HepG2 (cell line): ENCODE results near the gene BOLA3. TPM values are rescaled to one million over a fixed set of nuclear protein-coding genes. Genes with fewer than 3 reads are reported as not detected.

Source experiments
- ATAC-seq: fragments of 200-7000 bp; cut with Tn5 transposase; 3 replicates; pipeline ENCODE4 v1.9.1; 2020; ENCODE audit warnings: mild to moderate bottlenecking, moderate library complexity
- BruUV-seq: library from RNA; stranded (reverse); fragments of 400-500 nt; replicated peaks from 2 replicates; lab custom pipeline; 2021; lab: Mats Ljungman, UMichigan
- CTCF ChIA-PET: fragments of 300-600 bp; formaldehyde crosslinking; extraction: SDS; loops from one replicate; lab custom pipeline; 2021; ENCODE audit warnings: low total read pairs, inconsistent platforms, low intra/inter-chr PET ratio; lab: Yijun Ruan, JAX
- POLR2A ChIA-PET: fragments of 350-600 bp; sonication (Branson Sonifier 250); formaldehyde crosslinking; loops from one replicate; lab custom pipeline; 2020; ENCODE audit warnings: antibody characterized with exemption, inconsistent platforms; lab: Yijun Ruan, JAX
- DNase-seq: peaks from one replicate; pipeline ENCODE4 v3.0.0-alpha.2; 2015; ENCODE audit warnings: low spot score
- FAIRE-seq: peaks from 3 replicates; lab custom pipeline; 2011; peaks lifted over from hg19 to GRCh38; lab: Jason Lieb, UNC
- H2AFZ ChIP-seq: one replicate; pipeline ENCODE4 v1.6.1; 2011; ENCODE audit warnings: low read length, inconsistent platforms
- H3K27ac ChIP-seq: fragments of 300-600 bp; 3 replicates; pipeline ENCODE4 v1.8.0; 2011; ENCODE audit warnings: mixed run types, mild to moderate bottlenecking, mixed read lengths, low read length, inconsistent platforms; ENCODE audit not compliant: insufficient read depth; ENCODE audit errors: extremely low read length
- H3K27me3 ChIP-seq, 2 experiments: fragments of 200-600 bp in 1 of 2; 2 replicates in 1 of 2; 3 replicates in 1 of 2; pipeline versions ENCODE4 v1.6.0 to v1.8.0; 2011; ENCODE audit warnings: low read length in 2 of 2, mild to moderate bottlenecking in 2 of 2, moderate library complexity in 2 of 2, inconsistent platforms in 1 of 2; ENCODE audit not compliant: insufficient read depth in 2 of 2, control insufficient read depth in 1 of 2
- H3K36me3 ChIP-seq, 2 experiments: fragments of 200-600 bp in 1 of 2; replicated peaks in 1 of 2; 2 replicates in 1 of 2; 3 replicates in 1 of 2; pipeline versions ENCODE4 v1.5.1 to v1.8.0; 2011; ENCODE audit warnings: low read length in 2 of 2, inconsistent platforms in 1 of 2; ENCODE audit not compliant: insufficient read depth in 2 of 2, control insufficient read depth in 1 of 2
- H3K4me1 ChIP-seq: 2 replicates; pipeline ENCODE4 v1.5.1; 2012; ENCODE audit warnings: low read length, inconsistent platforms; ENCODE audit not compliant: insufficient read depth
- H3K4me2 ChIP-seq: 2 replicates; pipeline ENCODE4 v1.6.0; 2011; ENCODE audit warnings: low read depth, low read length, inconsistent platforms
- H3K4me3 ChIP-seq, 3 experiments: fragments of 200-600 bp in 1 of 3; sonication (generic), shearing (Covaris generic) in 1 of 3; replicated peaks in 1 of 3; 2 replicates each; pipeline ENCODE4 v1.5.1; 2011 to 2016; ENCODE audit warnings: low read length in 3 of 3, inconsistent platforms in 2 of 3, low read depth in 2 of 3, mild to moderate bottlenecking in 2 of 3, control low read depth in 1 of 3, mixed read lengths in 1 of 3; ENCODE audit not compliant: insufficient read depth in 1 of 3
- H3K79me2 ChIP-seq: one replicate; pipeline ENCODE4 v1.6.1; 2011; ENCODE audit warnings: low read length, inconsistent platforms; ENCODE audit not compliant: insufficient read depth
- H3K9ac ChIP-seq: 2 replicates; pipeline ENCODE4 v1.6.0; 2011; ENCODE audit warnings: mild to moderate bottlenecking, low read depth, low read length, inconsistent platforms; ENCODE audit not compliant: insufficient read depth
- H3K9me3 ChIP-seq: 2 replicates; pipeline ENCODE4 v1.5.1; 2012; ENCODE audit warnings: mild to moderate bottlenecking, low read length
- H4K20me1 ChIP-seq: 2 replicates; pipeline ENCODE4 v1.6.0; 2011; ENCODE audit warnings: inconsistent platforms, mild to moderate bottlenecking, low read length, moderate library complexity; ENCODE audit not compliant: insufficient read depth
- ARID4A ChIP-seq: sonication (generic); formaldehyde crosslinking; IDR thresholded peaks from 2 replicates; pipeline ENCODE4 v1.5.0; 2020; ENCODE audit warnings: mild to moderate bottlenecking, missing genetic modification reagents, borderline replicate concordance
- MAFF ChIP-seq: IDR thresholded peaks from 2 replicates; pipeline ENCODE4 v1.6.1; 2011; ENCODE audit warnings: low read depth, low read length, improper control_type of control experiment
- MAFK ChIP-seq, 2 experiments: IDR thresholded peaks in 1 of 2; conservative IDR thresholded peaks in 1 of 2; 2 replicates each; pipeline ENCODE4 v1.6.1; 2011; ENCODE audit warnings: improper control_type of control experiment in 2 of 2, low read length in 2 of 2
- TBX3 ChIP-seq: fragments of 450-650 bp; IDR thresholded peaks from 2 replicates; pipeline ENCODE4 v1.6.1; 2017; ENCODE audit warnings: antibody characterized with exemption, mild to moderate bottlenecking, inconsistent platforms, borderline replicate concordance
- ZBTB40 ChIP-seq, 2 experiments: fragments of 450-650 bp in 1 of 2; sonication (generic) in 1 of 2; formaldehyde crosslinking in 1 of 2; IDR thresholded peaks; 2 replicates each; pipeline versions ENCODE4 v1.6.1 to v1.8.0; 2016 to 2022; ENCODE audit warnings: antibody characterized with exemption in 1 of 2, mild to moderate bottlenecking in 1 of 2, missing genetic modification reagents in 1 of 2
- ZNF563 ChIP-seq: sonication (generic); formaldehyde crosslinking; IDR thresholded peaks from 2 replicates; pipeline ENCODE4 v1.8.0; 2022; ENCODE audit warnings: mild to moderate bottlenecking, moderate library complexity, missing genetic modification reagents
- WGBS: methylation state at CpG from one replicate; pipeline ENCODE4 v1.1.6; 2017; ENCODE audit warnings: low lambda C conversion rate; 5-methylcytosine and 5-hydroxymethylcytosine counted together
- in situ Hi-C: cut with HindIII; loops from 2 replicates; pipeline ENCODE4 v1.10.0; 2017; ENCODE audit warnings: low pct_unique_long_range_greater_than_20kb; ENCODE audit not compliant: extremely low pct_ligation_motif_present
- intact Hi-C: fragments of 100-400 bp; cut with micrococcal nuclease; formaldehyde crosslinking; loops from one replicate; pipeline ENCODE4 v1.10.0; 2022; ENCODE audit not compliant: unreplicated experiment
- polyA plus RNA-seq, 8 experiments: library from polyadenylated mRNA; depleted of rRNA in 3 of 8; stranded (reverse) in 7 of 8; unstranded in 1 of 8; fragments of >200 nt; fragmentation: Illumina TruSeq in 4 of 8; extraction: Trizol in 4 of 8; gene quantifications; 2 replicates each; pipeline versions ENCODE4 v1.2.1 to v1.2.3, GENCODE V29; 2011 to 2016; ENCODE audit warnings: low read depth in 4 of 8, missing spikeins in 1 of 8, mixed read lengths in 1 of 8; ENCODE audit not compliant: insufficient read depth in 1 of 8
- total RNA-seq, 5 experiments: library from RNA; depleted of rRNA; stranded (reverse); fragments of >200 nt; fragmentation: Illumina TruSeq; extraction: Trizol; gene quantifications; 2 replicates each; pipeline ENCODE4 v1.2.3, GENCODE V29; 2016; ENCODE audit warnings: low read depth in 1 of 5

BOLA3 gene
- total and polyA plus RNA-seq, 2 of the 13 experiments (the other 11 are each of a cell fraction or from before 2014, with no cell fraction given): 89.7 to 170 TPM

GRCh38 chr2:74183878-74184277 lies 36.2 kb upstream of the BOLA3 start (continued):
- no peak for TF ChIP-seq ZBTB40 (IDR thresholded peaks at IDR 0.05)
- TF ChIP-seq ZBTB40 (CRISPR knock-in tag; IDR thresholded peaks at IDR 0.05): no peak
- TF ChIP-seq, all 625 proteins: peak for 0

- in situ Hi-C loops (no loop called here), intact Hi-C loops (no loop called here)
- no peaks in the 10 kb centered on the region for H3K36me3 ChIP-seq
- 10% methylated on average over 7 of the region's 7 CpGs for WGBS
- FAIRE-seq: no peak
- ChIA-PET CTCF (no interaction called here), POLR2A (interaction anchor here (1.1 to 1.2 kb wide), 2 partner anchors 10 to 17 kb away, joined by 4 to 8 read pairs; partner anchors contain the start of gene MTHFD2)
- peaks cover 15% of the 10 kb centered on the region for H4K20me1 ChIP-seq
- ATAC-seq: no peak
- no peak for DNase-seq
- peaks cover 22% of the 10 kb centered on the region for H3K4me1 ChIP-seq
- H3K79me2 ChIP-seq: peaks cover 15% of the 10 kb centered on the region
- H3K27ac ChIP-seq: no peak overlapping the region
- H3K27me3 ChIP-seq: no peaks in the 10 kb centered on the region; a peak in 1 of 5 replicates
- BruUV-seq: no TSS peak
- peak overlapping the region; percentile 88 for H2AFZ ChIP-seq
- peak overlapping the region; percentile 74 for H3K4me2 ChIP-seq
- TF ChIP-seq ARID4A (CRISPR knock-in tag): no peak
- 0 out of 2 replicates have a peak, but pooled peaks have one; percentile 27 for TF ChIP-seq MAFF
- no peak for TF ChIP-seq TBX3
- TF ChIP-seq ZNF563: no peak
- peak in 1 of 2 experiments; percentile 46; a peak in 3 of 4 replicates for TF ChIP-seq MAFK (conservative IDR thresholded peaks at IDR 0.05 in 1 of 2, IDR thresholded peaks at IDR 0.05 in 1 of 2; ENCODE audit: low read length in 2 of 2)
- H3K9me3 ChIP-seq: no peaks in the 10 kb centered on the region
- peak overlapping the region in 2 of 3 experiments; percentile 15 to 17; a peak in 2 of 6 replicates for H3K4me3 ChIP-seq
- H3K9ac ChIP-seq: no peak overlapping the region
These were observed 34.0 kb upstream of the BOLA3 start for GRCh38 chr2:74181739-74182138.
